Activated naive CD4-positive, alpha-beta T cell (primary cell): ENCODE results near the gene TRIO.
"Not testable (repeated sequence)": the region's sequence is repeated elsewhere in the genome, so short reads cannot be mapped to it uniquely, and the experiment has no call there.

Experiments
- DNase-seq, 4 experiments: peaks; one replicate each; lab custom pipeline; 2025; lab: John Stamatoyannopoulos, UW

TRIO gene

DNA sequence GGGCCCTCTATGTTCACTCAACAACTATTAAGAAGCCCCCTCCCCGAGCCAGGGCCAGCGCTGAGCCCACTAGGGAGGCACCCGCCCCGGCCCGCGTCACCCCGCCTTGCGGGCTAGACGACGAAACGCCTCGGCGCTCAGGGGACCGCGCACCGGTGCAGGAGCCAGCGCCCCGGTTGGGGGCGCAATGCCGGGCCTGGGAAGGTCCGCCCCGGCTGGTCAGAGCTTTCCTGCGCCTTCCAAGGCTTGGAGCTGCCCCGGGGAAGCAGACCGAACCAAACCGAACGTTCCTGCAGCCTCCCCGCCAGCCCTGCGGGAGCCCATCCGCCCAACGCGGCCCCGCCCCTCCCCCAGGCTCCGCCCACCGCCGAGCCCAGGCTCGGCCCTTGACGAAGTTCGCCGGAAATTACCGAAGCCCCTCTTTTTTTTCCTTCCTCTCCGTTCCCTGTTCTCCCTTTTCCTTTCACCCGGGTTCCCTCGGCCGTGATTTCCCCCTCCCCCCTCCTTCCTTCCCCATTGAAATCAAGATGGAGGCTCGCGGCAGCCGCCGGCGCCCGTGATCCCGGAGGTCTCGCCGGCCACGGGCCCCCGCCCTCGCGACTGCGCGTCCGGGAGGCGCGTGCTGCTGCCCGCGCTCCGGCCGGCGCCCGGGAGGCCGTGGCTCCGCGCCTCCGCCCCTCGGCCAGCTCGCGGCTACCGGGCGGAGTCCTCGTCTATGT lies at the start of gene TRIO:
Gene TRIO (plus strand): TSS at position 516 of the 719 bp plus-strand sequence. CDS start 384 bp downstream, outside the sequence.
- DNase-seq: peak; percentile 7 to 77 (median 53)

DNA sequence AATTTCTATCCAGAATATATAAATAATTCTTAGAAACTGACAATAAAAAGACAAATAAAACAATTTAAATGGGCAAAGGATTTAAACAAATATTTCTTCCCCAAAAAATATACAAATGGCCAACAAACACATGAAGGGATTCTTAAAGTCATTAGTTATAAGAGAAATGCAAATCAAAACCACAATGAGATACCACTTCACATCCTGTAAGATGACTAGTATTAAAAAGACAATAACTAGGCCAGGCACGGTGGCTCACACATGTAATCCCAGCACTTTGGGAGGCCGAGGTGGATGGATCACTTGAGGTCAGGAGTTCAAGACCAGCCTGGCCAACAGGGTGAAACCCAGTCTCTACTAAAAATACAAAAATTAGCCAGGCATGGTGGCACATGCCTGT lies 45.8 kb upstream of the TRIO start:
- not testable (repeated sequence) for DNase-seq

DNA sequence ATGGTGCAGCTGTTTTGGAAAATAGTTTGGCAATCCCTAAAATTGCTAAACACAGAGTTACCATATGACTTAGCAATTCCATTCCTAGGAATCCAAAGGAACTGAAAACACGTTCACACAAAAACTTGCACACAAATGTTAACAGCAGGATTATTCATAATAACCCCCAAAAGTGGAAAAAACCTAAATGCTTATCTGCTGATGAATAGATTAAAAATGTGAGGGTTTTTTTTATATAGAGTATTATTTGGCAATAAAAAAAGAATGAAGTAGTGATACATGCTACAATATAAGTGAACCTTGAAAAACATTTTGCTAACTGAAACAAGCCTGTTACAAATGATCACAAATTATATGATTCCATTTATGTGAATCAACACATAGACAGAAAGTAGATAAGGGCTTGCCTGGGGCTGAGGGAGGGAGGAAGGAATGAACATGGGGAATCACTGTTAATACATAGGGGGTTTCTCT lies 45.1 kb upstream of the TRIO start:
- no peak for DNase-seq

DNA sequence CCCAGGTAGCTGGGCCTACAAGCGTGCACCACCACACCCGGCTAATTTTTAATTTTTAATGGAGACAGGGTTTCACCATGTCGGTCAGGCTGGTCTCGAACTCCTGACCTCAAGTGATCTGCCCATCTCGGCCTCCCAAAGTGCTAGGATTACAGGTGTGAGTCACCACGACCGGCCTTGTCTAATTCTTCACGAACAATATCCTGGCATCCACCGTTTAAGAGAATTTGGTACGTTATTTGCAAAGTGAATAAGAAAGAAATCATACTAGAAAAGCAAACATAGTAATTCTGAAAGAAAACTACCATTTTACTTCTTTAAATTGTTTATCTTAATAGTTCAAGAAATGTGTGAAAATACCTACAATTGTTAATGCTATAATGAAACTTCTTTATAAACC lies 42.9 kb upstream of the TRIO start:
- no peak for DNase-seq

DNA sequence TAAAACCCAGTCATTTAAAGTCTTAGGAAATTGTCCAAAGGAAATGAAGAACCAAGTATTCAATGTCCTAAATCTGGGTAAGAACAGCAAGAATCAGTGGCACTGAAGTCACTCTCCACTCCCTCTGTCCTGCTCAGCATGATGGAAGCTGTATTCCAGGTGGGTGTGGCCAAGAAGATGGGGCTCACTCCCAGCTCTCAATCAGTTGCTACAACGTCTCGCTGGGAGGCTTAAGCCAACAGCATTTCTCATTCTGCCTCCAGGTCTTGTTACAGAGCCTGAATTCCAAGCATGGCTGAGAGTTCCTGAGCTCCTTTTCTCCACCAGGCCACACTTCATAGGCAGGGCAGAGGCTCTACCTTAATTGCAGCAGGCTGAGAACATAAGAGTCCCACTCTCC lies 41.2 kb upstream of the TRIO start:
- DNase-seq: no peak

DNA sequence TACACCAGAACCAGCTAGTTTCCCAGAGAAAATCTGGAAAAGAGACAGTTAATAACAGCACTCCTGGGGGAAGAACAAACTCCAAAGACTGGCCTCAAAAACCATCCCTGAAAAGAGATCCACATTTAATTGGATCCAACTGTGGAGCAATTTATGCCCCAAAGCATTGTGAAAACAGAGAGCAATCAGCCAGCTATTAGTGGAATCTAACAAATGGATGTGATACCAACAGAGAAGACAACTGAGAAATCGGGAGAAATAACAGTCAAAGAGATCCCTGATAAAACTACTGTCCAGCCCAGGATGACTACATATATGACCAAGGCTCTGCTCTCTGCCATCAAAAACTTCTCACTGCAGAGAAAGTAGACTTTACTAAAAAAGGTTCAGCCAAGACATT lies 40.5 kb upstream of the TRIO start:
- DNase-seq: no peak

DNA sequence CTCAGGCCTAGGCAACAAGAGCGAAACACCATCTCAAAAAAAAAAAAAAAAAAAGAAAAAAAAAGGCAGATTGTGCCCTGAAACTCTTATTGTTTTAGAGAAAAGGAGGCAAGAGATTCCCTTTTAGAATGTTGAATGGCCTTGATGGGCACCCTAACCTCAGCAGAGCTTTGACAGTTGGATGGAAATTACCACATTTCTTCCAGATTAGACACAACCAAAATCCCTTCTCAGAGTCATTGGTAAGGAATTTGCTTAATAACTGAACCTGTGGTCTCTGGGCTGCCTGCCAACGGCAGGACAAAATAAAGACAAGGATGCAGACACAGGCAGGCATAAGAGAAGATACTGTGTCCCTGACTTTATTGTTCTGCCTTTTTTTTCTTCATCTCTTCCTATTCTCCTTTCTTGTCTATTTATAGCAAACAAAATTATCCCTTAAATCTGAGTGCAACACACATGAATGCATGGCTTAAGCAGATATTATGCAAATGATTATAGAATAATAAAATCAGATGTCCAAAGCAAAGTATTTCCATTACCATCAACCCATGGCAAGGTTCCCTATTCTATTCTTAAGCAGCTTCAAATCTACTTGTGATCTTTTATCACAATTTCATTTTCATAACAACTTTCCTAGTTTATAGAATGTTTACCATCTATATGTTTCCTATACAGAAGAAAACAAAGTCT lies 37.3 kb upstream of the TRIO start:
- DNase-seq: no peak

DNA sequence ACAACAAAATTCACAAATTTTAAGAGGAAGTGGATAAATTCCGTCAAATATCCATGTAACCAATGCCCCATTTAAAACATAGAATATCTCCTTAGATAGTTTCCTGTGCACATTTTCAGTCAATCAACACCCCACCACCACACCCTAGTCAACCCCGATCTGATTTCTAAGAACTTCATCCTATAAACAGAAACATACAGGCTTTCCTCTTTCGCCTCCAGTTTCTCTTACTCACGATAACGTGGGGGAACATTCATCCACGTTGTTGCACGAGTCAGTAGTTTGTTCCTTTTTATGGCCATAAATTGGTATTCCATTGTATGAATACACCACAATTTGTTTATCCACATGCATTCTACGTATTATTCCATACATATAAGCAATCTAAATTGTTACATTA lies 35.6 kb upstream of the TRIO start:
- no peak for DNase-seq

DNA sequence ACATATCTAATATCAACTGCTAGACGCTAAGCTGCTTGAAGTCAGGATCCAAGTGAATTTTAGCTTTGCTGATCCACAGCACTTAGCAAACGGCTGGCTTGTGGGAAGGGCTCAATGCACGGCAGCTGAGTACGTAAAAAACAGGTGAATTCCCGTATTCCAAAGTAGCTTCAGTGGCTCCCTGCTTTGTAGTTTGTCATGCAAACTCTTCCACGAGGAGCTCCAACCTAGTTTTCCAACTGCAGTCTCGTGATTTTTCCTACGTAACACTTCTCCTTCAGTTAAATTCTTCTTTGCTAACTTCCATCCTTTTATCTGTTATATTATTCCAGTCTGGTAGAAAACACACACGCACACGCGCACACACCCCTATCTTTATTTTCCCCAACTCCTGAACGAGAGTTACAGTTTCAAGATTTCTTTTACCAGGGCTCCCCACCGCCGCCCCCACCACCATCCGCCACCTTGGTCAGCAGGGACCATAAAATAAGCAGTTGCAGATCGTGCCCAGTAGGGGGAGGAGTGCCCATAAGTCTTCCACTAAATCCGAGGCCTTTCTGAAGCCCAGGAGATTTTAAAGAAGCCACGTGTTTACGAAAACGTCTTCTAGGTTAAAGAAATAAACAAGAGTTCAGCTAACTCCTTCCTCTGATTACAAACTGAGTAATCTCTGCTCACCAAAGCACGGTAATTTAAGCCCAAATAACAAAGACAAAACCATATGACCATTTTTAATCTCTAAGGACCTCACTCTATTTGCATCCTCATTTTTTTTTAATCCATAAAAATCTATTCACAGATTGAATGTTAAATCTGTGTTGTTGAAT lies 34.8 kb upstream of the TRIO start:
- peak in 1 of 4 experiments; percentile 1 for DNase-seq

DNA sequence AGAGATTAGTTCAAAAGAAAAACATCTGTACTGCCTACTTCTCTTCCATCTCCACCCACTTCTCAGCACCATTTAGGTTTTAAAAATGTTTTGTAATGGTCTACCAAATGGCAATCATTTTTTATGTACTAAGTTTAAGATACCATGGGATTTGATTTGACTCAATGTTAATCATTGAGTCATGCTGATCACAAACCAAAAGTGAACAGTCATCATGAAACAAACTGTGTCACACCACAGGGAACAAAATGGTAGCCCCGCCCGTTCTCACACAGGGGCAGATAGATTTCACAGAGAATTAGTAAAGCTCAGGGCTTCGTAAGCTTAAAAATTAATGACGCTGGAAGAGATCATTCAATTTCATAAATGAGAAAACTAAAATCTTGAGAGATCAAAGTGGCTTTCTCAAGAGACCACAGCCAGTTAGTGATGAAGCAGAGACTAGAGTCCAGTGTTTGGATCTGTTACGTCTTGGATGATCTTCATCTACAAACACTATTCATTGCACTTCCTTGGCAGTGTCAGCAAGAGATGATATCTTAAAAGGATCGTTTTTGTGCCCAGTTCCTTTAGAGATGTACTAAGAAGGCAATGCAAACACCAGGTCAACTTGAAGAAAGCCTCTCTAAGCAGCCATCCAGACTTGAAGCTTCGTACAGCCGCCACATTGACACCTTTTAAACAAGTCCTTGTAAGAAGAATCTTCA lies 33.9 kb upstream of the TRIO start:
- no peak for DNase-seq

DNA sequence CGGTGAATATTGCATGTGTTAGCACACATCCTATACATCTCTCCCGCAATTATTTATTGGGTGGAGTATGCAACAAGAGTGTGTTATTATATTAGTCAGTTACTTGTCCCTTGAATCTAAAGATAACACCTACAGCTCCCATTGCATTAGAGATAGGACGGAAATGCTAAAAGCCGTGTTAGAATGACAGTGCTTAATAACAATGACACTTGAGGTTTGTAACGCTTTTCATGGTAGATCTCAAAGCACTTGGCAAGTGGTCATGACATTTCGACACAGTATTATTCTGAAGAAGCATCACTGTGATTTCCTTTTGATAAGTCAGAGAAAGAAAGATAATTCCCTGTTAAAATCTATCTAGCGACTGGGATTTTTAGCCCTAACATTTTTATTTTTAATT lies 33.4 kb upstream of the TRIO start:
- DNase-seq: no peak

DNA sequence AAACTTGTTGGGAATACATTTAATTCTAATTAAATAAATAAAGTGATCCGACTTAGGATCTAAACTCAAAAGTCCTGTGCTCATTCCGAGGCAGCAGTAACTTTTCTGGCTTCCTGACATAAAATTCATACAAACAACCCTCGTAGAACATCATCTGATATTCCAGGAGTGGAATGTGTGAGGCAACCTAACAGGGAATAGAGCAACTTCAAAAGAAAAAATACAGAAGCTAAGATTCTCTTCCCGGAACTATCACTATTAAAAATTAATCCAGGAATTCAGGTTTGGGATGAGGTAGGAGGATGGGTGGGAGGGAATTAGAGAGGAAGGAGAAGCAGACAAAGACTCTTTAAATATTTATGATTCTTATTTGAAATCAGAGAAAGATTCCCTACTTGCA lies 32.9 kb upstream of the TRIO start:
- DNase-seq: no peak

DNA sequence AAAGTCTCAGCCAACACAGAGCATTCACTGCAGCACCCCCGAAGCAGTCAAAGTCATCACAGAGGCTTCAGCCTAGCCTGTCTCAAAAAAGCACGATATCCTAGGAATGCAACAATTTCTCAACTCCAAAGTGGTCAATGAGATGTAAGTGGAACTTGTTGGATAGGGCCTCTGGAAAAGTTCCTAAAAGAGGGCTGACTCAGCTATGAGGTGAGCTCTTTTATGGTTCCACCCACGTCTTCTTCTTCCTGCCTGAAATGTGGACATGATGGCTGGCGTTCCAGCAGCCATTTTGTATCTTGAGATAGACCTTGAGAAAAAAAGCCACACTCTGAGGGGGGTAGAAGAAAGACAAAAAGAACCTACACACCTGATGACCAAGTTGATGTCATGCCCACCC lies 32.5 kb upstream of the TRIO start:
- no peak for DNase-seq

DNA sequence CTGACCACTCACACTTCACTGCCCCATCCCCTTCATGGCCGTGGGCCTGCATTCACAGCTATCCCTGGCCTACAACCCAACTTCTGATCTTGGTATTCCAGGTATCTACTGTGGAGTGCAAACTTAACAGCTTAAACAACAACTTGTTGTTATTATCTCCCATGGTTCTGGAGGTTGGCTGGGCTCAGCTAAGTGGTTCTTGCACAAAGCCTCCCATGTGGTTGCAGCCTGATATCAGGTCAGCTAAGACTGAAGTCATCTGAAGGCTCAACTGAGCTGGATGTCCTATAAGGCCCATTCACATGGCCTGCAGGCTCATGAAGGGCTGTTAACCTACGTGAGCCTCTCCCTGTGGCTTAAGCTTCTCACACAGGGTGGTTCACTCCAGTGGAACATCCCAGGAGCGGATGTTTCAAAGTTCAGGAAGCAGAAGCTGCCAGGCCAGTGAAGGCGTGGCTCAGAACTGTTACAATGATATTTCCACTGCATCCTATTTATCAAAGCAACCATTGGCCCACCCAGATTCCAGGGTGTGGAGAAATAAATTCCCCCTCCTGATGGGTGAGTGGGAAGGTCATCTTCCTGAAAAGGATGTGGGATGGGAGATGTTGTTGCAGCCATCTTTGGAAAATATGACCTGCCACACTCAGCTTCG lies 30.0 kb upstream of the TRIO start:
- no peak for DNase-seq

DNA sequence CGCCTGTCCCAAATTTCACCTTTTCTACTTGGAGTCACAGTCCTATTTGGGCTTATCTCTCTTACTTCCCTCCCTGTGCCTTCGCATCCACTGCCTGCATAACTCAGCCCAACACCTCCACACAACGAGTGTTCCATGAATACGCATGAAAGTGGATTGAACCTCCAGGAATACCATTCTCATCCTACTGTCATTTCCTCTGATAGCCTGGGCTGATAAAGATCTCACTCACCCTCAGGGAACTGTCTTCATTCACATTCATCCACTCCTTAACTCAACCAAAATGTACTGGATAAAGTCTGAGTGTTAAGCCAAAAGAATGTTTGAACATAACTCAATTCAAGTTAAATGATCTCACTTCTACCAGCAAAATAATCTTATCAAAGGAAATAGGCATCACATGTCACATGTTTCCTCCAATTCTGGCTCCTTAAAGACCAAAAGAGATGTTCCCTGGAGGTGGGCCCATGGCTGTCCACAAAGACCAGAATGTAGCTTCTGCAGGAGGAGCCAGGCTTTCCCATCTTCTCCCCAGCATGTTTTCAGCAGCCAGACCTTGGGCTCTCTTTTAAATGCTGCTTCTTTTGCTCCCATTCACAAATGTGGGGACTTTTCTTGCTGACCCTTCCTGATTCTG lies 28.4 kb upstream of the TRIO start:
- no peak for DNase-seq

DNA sequence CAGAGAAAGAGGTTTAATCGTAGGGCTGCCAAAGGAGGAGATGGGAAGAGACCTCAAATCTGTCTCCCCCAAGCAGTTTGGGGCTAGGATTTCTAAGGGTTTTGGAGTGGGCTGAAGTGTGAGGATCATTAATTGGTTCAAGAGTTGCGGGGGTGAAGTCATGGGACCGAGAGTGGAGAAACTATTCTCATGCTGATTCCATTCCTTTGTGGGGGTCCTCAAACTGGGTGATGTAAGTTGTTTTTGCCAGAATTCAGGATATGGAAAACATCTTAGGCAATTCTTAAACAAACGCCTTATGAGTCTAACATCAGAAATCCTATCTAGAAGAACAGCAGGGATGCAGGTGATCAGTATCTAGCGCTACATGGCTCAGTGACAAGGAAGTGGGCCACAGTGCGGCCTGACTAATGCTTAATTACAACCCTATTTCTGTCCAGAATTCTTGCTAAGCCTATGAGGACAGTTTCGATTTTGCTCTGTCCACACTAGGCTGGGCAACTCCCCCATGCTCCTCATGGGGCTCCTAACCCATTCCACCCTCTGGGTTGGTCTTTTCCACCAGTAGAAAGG lies 27.7 kb upstream of the TRIO start:
- DNase-seq: no peak

DNA sequence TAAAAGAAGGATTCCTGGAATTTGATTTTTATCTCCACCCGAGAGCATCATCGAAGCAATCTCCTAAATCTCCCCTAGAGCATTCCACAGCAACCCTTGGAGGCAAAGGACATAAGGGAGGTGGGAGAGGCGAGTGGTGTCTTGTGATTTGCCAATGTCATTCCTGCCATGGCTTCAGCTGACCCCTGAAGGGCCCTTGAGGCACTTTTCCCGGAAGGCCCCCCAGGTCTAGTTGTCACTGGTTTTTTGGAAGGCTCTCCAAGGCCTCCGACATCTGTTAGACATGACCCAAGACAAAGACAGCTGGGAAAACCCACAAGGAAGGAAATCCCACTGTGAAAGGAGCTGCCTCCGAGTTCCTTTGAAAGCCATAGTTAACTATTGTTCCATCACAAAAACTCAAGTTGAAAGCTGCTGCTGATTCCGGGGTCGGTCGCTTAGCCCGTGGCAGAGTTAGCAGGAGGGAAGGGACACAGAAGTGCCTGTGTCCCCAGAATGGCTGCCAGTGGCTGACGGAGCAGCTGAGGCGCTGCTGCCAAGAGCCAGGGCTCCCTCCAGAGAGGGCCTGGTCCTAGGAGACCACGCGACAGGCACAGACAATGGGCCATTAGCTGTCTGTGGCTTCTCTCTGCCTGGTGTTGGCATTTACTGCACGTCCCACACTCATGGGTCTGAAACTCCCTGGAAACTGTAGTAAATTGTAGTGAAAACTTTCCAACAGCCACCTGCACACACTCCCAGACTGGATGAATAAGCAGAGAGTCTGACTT lies 24.4 kb upstream of the TRIO start:
- DNase-seq: no peak

DNA sequence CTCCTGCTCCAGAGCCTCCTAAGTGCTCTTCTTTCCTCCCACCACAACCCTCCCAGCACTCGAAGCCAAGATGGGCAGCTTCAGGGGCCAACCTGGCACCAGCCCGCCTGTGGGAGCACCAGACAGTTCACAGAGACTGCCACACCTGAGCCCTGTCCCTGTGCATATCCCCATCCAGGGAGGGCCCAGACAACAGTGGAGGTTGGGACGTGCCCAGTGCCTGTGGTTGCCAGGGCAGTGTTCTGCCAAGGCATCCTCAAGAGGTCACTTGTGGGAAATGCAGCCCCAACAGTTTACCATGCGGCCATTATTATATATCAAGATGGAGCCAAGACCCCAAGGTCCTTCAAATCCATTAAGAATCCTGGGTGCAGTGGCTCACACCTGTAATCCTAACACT lies 23.0 kb upstream of the TRIO start:
- no peak for DNase-seq

DNA sequence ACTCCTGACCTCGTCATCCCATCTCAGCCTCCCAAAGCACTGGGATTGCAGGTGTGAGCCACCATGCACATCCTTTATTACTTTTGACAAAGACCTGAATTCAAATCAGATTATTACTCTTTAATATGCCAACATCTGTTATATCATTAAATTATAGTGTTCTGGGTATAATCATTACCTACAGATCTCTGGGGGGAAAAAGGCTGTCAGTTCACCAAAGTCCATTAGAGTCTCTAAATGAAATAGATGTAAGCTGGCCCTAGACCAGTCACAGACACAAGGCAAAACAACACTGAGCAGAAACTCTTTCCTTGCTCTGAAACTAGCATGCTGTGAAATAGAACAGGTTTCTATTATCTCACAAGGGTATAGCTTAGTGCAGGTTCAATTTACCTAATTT lies 21.6 kb upstream of the TRIO start:
- no peak for DNase-seq

DNA sequence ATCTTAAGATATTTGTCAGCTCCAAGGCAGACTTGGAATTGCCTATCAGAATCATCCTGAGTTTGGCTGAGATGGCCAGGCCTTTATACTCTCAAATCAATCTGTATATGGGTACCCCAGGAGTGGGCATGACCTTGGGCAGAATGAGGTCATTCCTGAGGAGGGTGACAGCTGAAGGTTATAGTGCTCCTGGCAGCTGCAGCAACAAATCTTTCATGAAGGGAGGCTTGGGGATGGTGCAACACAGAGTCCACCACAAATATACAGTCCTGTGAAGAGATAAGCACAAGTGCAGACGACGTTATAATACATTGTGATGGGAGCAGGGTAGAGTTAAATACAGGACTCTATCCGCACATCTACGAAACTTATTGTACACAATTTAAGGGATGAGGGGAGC lies 21.1 kb upstream of the TRIO start:
- no peak for DNase-seq
